PC-3 (cell line): ENCODE data around the gene GNPDA1. TPM values are rescaled to one million over a fixed set of nuclear protein-coding genes. Genes with fewer than 3 reads are reported as not detected.

Experiments
- ATAC-seq: fragments of 200-7000 bp; cut with Tn5 transposase; 2 replicates; pipeline ENCODE4 v1.9.1; 2020; ENCODE audit warnings: mild to moderate bottlenecking, moderate library complexity
- BruUV-seq: library from RNA; stranded (reverse); fragments of 400-500 nt; replicated peaks from 2 replicates; lab custom pipeline; 2021; lab: Mats Ljungman, UMichigan
- CTCF ChIA-PET: fragments of 300-600 bp; sonication (Branson Sonifier 250); formaldehyde crosslinking; loops from one replicate; lab custom pipeline; 2022; ENCODE audit warnings: antibody characterized with exemption; lab: Charles Lee
- POLR2A ChIA-PET: fragments of 300-600 bp; sonication (Branson Sonifier 250); formaldehyde crosslinking; loops from one replicate; lab custom pipeline; 2022; ENCODE audit warnings: antibody characterized with exemption; ENCODE audit not compliant: unreplicated experiment; lab: Charles Lee
- DNase-seq: peaks from one replicate; pipeline ENCODE4 v3.0.0-alpha.2; 2015
- H2AFZ ChIP-seq: fragments of 300-600 bp; sonication (generic); 2 replicates; pipeline ENCODE4 v1.6.0; 2016; ENCODE audit warnings: antibody characterized with exemption, low read length
- H3F3A ChIP-seq: fragments of 300-600 bp; sonication (generic); one replicate; pipeline ENCODE4 v1.6.0; 2017; ENCODE audit warnings: antibody characterized with exemption, low read length, control low read depth, mild to moderate bottlenecking; ENCODE audit not compliant: unreplicated experiment
- H3K27ac ChIP-seq: fragments of 300-600 bp; sonication (generic); 2 replicates; pipeline ENCODE4 v1.5.1; 2016; ENCODE audit warnings: mild to moderate bottlenecking, low read length
- H3K27me3 ChIP-seq: fragments of 300-600 bp; sonication (generic); 2 replicates; pipeline ENCODE4 v1.6.1; 2016; ENCODE audit warnings: low read length, mixed read lengths
- H3K36me3 ChIP-seq: fragments of 300-600 bp; sonication (generic); 2 replicates; pipeline ENCODE4 v1.6.1; 2016; ENCODE audit warnings: low read depth, mixed run types, low read length, mixed read lengths
- H3K4me1 ChIP-seq: fragments of 300-600 bp; sonication (generic); 2 replicates; pipeline ENCODE4 v1.5.1; 2016; ENCODE audit warnings: low read length; ENCODE audit not compliant: insufficient read depth
- H3K4me2 ChIP-seq: fragments of 300-600 bp; sonication (generic); 2 replicates; pipeline ENCODE4 v1.6.0; 2016; ENCODE audit warnings: low read length
- H3K4me3 ChIP-seq: fragments of 300-600 bp; sonication (generic); 2 replicates; pipeline ENCODE4 v1.5.1; 2016; ENCODE audit warnings: mild to moderate bottlenecking, low read length, mixed read lengths
- H3K79me2 ChIP-seq: fragments of 300-600 bp; sonication (generic); 2 replicates; pipeline ENCODE4 v1.6.1; 2017; ENCODE audit warnings: low read length, mixed read lengths
- H3K9ac ChIP-seq: fragments of 300-600 bp; sonication (generic); 2 replicates; pipeline ENCODE4 v1.6.0; 2016; ENCODE audit warnings: mild to moderate bottlenecking, low read length
- H3K9me2 ChIP-seq: fragments of 300-600 bp; sonication (generic); replicated peaks from 2 replicates; pipeline ENCODE4 v1.6.1; 2016; ENCODE audit warnings: mixed run types, low read length, mixed read lengths
- H3K9me3 ChIP-seq: fragments of 300-600 bp; sonication (generic); 2 replicates; pipeline ENCODE4 v1.6.1; 2016; ENCODE audit warnings: low read length, mixed read lengths
- H4K20me1 ChIP-seq: fragments of 300-600 bp; sonication (generic); 2 replicates; pipeline ENCODE4 v1.6.1; 2016; ENCODE audit warnings: low read length, mixed read lengths
- CTCF ChIP-seq: fragments of 300-600 bp; sonication (generic); conservative IDR thresholded peaks from 2 replicates; pipeline ENCODE4 v1.5.1; 2017; ENCODE audit warnings: antibody characterized with exemption, low read depth, mild to moderate bottlenecking, low read length
- EZH2 ChIP-seq: fragments of 300-600 bp; sonication (generic); IDR thresholded peaks from one replicate; pipeline ENCODE4 v1.6.1; 2017; ENCODE audit warnings: antibody characterized with exemption, mild to moderate bottlenecking, low read length; ENCODE audit not compliant: unreplicated experiment
- EZH2phosphoT487 ChIP-seq: fragments of 300-600 bp; sonication (generic); IDR thresholded peaks from 2 replicates; pipeline ENCODE4 v1.6.1; 2018; ENCODE audit warnings: mild to moderate bottlenecking, antibody characterized with exemption, low read length, borderline replicate concordance
- intact Hi-C: fragments of 100-400 bp; cut with micrococcal nuclease; formaldehyde crosslinking; loops from 2 replicates; pipeline ENCODE4 v1.9.0; 2023
- total RNA-seq: library from RNA; depleted of rRNA; stranded (reverse); fragments of >200 nt; gene quantifications from 2 replicates; pipeline ENCODE4 v1.2.3, GENCODE V29; 2014

GNPDA1 gene
- total RNA-seq, 1 experiment from 2014 or later: 34.7 TPM

- ATAC-seq (peak; percentile 97), DNase-seq (peak; percentile 83)
- H3K4me3 ChIP-seq: peak overlapping the region; percentile 71
- H3K36me3 ChIP-seq: no peaks in the 10 kb centered on the region
- no peaks in the 10 kb centered on the region for H3K27me3 ChIP-seq
- intact Hi-C loops: loop anchor here (1.0 to 2.0 kb wide), 3 partner anchors 9 to 96 kb away; no protein-coding TSS in a partner anchor
- POLR2A ChIA-PET: interaction anchor here (0.5 to 0.6 kb wide), 2 partner anchors 36 to 192 kb away, joined by 3 to 4 read pairs; no protein-coding TSS in a partner anchor
- H2AFZ ChIP-seq: peak overlapping the region; percentile 94
- peak overlapping the region; percentile 90 for H3K4me2 ChIP-seq
- CTCF ChIA-PET: interaction anchor here (1.0 kb wide), 1 partner anchor 13 kb away, joined by 4 read pairs; no protein-coding TSS in a partner anchor
- TF ChIP-seq EZH2phosphoT487 (no peak), EZH2 (no peak), CTCF (no peak)
- no peaks in the 10 kb centered on the region for H3K79me2 ChIP-seq
- peaks cover 5% of the 10 kb centered on the region for H3F3A ChIP-seq
- H3K27ac ChIP-seq: peak overlapping the region; percentile 76
- peak overlapping the region; percentile 60 for H3K9ac ChIP-seq
- no peaks in the 10 kb centered on the region for H4K20me1 ChIP-seq
- no peaks in the 10 kb centered on the region for H3K9me3 ChIP-seq
- H3K9me2 ChIP-seq: no peaks in the 10 kb centered on the region
- H3K4me1 ChIP-seq: peaks cover 31% of the 10 kb centered on the region
- BruUV-seq: no TSS peak
Measured at GRCh38 chr5:142024771-142025304, 12.0 kb upstream of the GNPDA1 start.

- no peak for DNase-seq
- Histone ChIP-seq H3K4me3 (peak overlapping the region; percentile 71; the same call in 1 of the 2 replicates), H3K79me2 (no peaks in the 10 kb centered on the region), H3K9ac (no peak overlapping the region), H3K36me3 (no peaks in the 10 kb centered on the region), H3K9me2 (no peaks in the 10 kb centered on the region), H3K4me1 (peaks cover 31% of the 10 kb centered on the region), H2AFZ (no peak overlapping the region), H3K9me3 (no peaks in the 10 kb centered on the region), H3K4me2 (peak overlapping the region; percentile 90), H3K27me3 (no peaks in the 10 kb centered on the region), H3K27ac (no peak overlapping the region), H4K20me1 (no peaks in the 10 kb centered on the region), H3F3A (peaks cover 5% of the 10 kb centered on the region)
- ATAC-seq: no peak
- TF ChIP-seq EZH2 (no peak), EZH2phosphoT487 (no peak), CTCF (no peak)
- ChIA-PET POLR2A (no interaction called here), CTCF (no interaction called here)
- BruUV-seq: no TSS peak
- intact Hi-C loops: loop anchor here (2.0 kb wide), 2 partner anchors 35 to 97 kb away; no protein-coding TSS in a partner anchor
Measured at GRCh38 chr5:142023836-142024235, 11.0 kb upstream of the GNPDA1 start.

- TF ChIP-seq EZH2phosphoT487 (no peak), EZH2 (no peak), CTCF (no peak)
- POLR2A ChIA-PET: no interaction called here
Measured at GRCh38 chr5:142020122-142020659, 7.4 kb upstream of the GNPDA1 start.

More at GRCh38 chr5:142020122-142020659, 7.4 kb upstream of the GNPDA1 start:
- H3K27me3 ChIP-seq: no peaks in the 10 kb centered on the region
- peaks cover 33% of the 10 kb centered on the region for H3K4me1 ChIP-seq
- no peaks in the 10 kb centered on the region for H3K9me2 ChIP-seq
- intact Hi-C loops: no loop called here
- CTCF ChIA-PET: no interaction called here
- DNase-seq (no peak), ATAC-seq (no peak)
- H4K20me1 ChIP-seq: no peaks in the 10 kb centered on the region
- H3K4me2 ChIP-seq: no peak overlapping the region
- H2AFZ ChIP-seq: no peak overlapping the region
- peaks cover 5% of the 10 kb centered on the region for H3F3A ChIP-seq
- no TSS peak for BruUV-seq
- H3K27ac ChIP-seq: no peak overlapping the region
- H3K9ac ChIP-seq: no peak overlapping the region
- H3K36me3 ChIP-seq: no peaks in the 10 kb centered on the region
- no peaks in the 10 kb centered on the region for H3K79me2 ChIP-seq
- H3K9me3 ChIP-seq: no peaks in the 10 kb centered on the region
- no peak overlapping the region for H3K4me3 ChIP-seq
